ENCODE data around the gene PRDX1. TPM values are rescaled to one million over a fixed set of nuclear protein-coding genes. Genes with fewer than 3 reads are reported as not detected.
"Not testable (repeated sequence)": the region's sequence is repeated elsewhere in the genome, so short reads cannot be mapped to it uniquely, and the experiment has no call there.

Gene PRDX1
- total and polyA plus RNA-seq, 8 donors = 49.3 to 142 (median 84.4) TPM

GRCh38 chr1:45490626-45491486 lies 30.8 kb downstream of the PRDX1 start, which contains the start of gene TESK2:
Gene TESK2, minus strand, starts transcription at chr1:45491163. Its CDS starts 33,378 bp downstream, at chr1:45457785.
- H3K27ac ChIP-seq = peak within 1 kb of the TSS; percentile 74 to 87 (median 78)
- H3K4me1 ChIP-seq = peaks cover 0 to 3% (median 0%) of the 10 kb centered on the region in 3 donors
- no peak for TF ChIP-seq CTCF (IDR thresholded peaks at IDR 0.05)
- WGBS, 2 donors = 0 to 1% methylated on average over 58 to 64 of the region's 64 CpGs
- no peaks in the 10 kb centered on the region for H3K27me3 ChIP-seq
- ATAC-seq = peak; percentile 92 to 97 (median 93)
- no peaks in the 10 kb centered on the region for H3K9me3 ChIP-seq
- H3K36me3 ChIP-seq = no peaks in the 10 kb centered on the region
- intact Hi-C loops (cut with DNase I) = loop anchor here in 2 of 3 donors (5.0 kb wide), 2 partner anchors 129 to 474 kb away; no protein-coding TSS in a partner anchor
- peak within 1 kb of the TSS; percentile 75 to 97 (median 87) for H3K4me3 ChIP-seq
- DNase-seq = peak; percentile 97 to 99 (median 98)
- FAIRE-seq = peak; percentile 99

GRCh38 chr1:45490121-45490625 lies 31.5 kb downstream of the PRDX1 start:
- no peak for TF ChIP-seq CTCF (IDR thresholded peaks at IDR 0.05)
- no peak for DNase-seq
- 1% methylated on average over 17 of the region's 17 CpGs for WGBS, 2 donors
- ATAC-seq = peak in 3 of 4 donors; percentile 1 to 3 (median 2)
- Histone ChIP-seq H3K27me3 (no peaks in the 10 kb centered on the region), H3K4me3 (peak overlapping the region; percentile 75 to 97 (median 87)), H3K27ac (peak overlapping the region; percentile 74 to 87 (median 78)), H3K9me3 (no peaks in the 10 kb centered on the region), H3K4me1 (peaks cover 0 to 3% (median 0%) of the 10 kb centered on the region in 3 donors), H3K36me3 (no peaks in the 10 kb centered on the region)
- no peak for FAIRE-seq
- intact Hi-C loops (cut with DNase I) = loop anchor here in 2 of 3 donors (5.0 kb wide), 2 partner anchors 128 to 473 kb away; no protein-coding TSS in a partner anchor

GRCh38 chr1:45489379-45489778 lies 32.3 kb downstream of the PRDX1 start:
- intact Hi-C loops (cut with DNase I) = loop anchor here in 1 of 3 donors (10.0 kb wide), 1 partner anchor 125 kb away; no protein-coding TSS in a partner anchor
- H3K36me3 ChIP-seq, ATAC-seq, H3K27ac ChIP-seq, H3K9me3 ChIP-seq, FAIRE-seq, DNase-seq, H3K4me1 ChIP-seq, H3K27me3 ChIP-seq: not testable (repeated sequence)
- 45 to 46% methylated on average over 14 of the region's 14 CpGs for WGBS, 2 donors
- peak overlapping the region in 3 of 4 donors; percentile 80 to 97 (median 94) for H3K4me3 ChIP-seq

- Histone ChIP-seq H3K4me1 (peaks cover 0 to 3% (median 0%) of the 10 kb centered on the region in 3 donors), H3K27me3 (no peaks in the 10 kb centered on the region), H3K36me3 (no peaks in the 10 kb centered on the region), H3K4me3 (no peak overlapping the region), H3K27ac (no peak overlapping the region), H3K9me3 (no peaks in the 10 kb centered on the region)
- WGBS, 2 donors = 69 to 81% methylated on average over 10 of the region's 10 CpGs
- FAIRE-seq = no peak
- no peak for ATAC-seq
- no peak for TF ChIP-seq CTCF (IDR thresholded peaks at IDR 0.05)
- intact Hi-C loops (cut with DNase I) = loop anchor here in 1 of 3 donors (10.0 kb wide), 1 partner anchor 124 kb away; no protein-coding TSS in a partner anchor
- DNase-seq = no peak
Observed at GRCh38 chr1:45488666-45489377, 32.9 kb downstream of the PRDX1 start.

- Histone ChIP-seq H3K36me3 (no peaks in the 10 kb centered on the region), H3K9me3 (no peaks in the 10 kb centered on the region), H3K27me3 (no peaks in the 10 kb centered on the region), H3K4me3 (no peak overlapping the region), H3K4me1 (no peaks in the 10 kb centered on the region), H3K27ac (no peak overlapping the region)
- DNase-seq (no peak), FAIRE-seq (no peak), ATAC-seq (no peak)
- intact Hi-C loops (cut with DNase I) = loop anchor here in 1 of 3 donors (10.0 kb wide), 1 partner anchor 121 kb away; no protein-coding TSS in a partner anchor
- no peak for TF ChIP-seq CTCF (IDR thresholded peaks at IDR 0.05)
Observed at GRCh38 chr1:45485949-45486348, 35.7 kb downstream of the PRDX1 start.
